Keratinocyte (primary cell): ENCODE results near the gene DPM3. TPM values are rescaled to one million over a fixed set of nuclear protein-coding genes. Genes with fewer than 3 reads are reported as not detected.
"Not testable (repeated sequence)": the region's sequence is repeated elsewhere in the genome, so short reads cannot be mapped to it uniquely, and the experiment has no call there.

Experiments used
- DNase-seq: peaks from one replicate; pipeline ENCODE4 v3.0.0-alpha.2; 2011; ENCODE audit warnings: low read depth, missing footprints, low spot score
- FAIRE-seq: peaks from 2 replicates; lab custom pipeline; 2011; peaks lifted over from hg19 to GRCh38; lab: Jason Lieb, UNC
- H2AFZ ChIP-seq: 2 replicates; pipeline ENCODE4 v1.6.0; 2012; ENCODE audit warnings: low read length, control low read depth, inconsistent platforms; ENCODE audit not compliant: control insufficient read depth
- H3K27ac ChIP-seq: 2 replicates; pipeline ENCODE4 v1.5.1; 2011; ENCODE audit warnings: low read length; ENCODE audit not compliant: control insufficient read depth, insufficient read depth
- H3K27me3 ChIP-seq: 3 replicates; pipeline ENCODE4 v1.6.0; 2011; ENCODE audit warnings: low read length; ENCODE audit not compliant: control insufficient read depth, insufficient read depth; ENCODE audit errors: extremely low read depth
- H3K36me3 ChIP-seq, 2 experiments: 2 replicates in 1 of 2; 3 replicates in 1 of 2; pipeline ENCODE4 v1.5.1; 2011; ENCODE audit warnings: low read length in 2 of 2, mild to moderate bottlenecking in 1 of 2; ENCODE audit not compliant: control insufficient read depth in 2 of 2, insufficient read depth in 2 of 2; ENCODE audit errors: extremely low read depth in 1 of 2
- H3K4me1 ChIP-seq: 3 replicates; pipeline ENCODE4 v1.5.1; 2011; ENCODE audit warnings: low read length; ENCODE audit not compliant: control insufficient read depth, insufficient read depth; ENCODE audit errors: extremely low read depth
- H3K4me2 ChIP-seq: 3 replicates; pipeline ENCODE4 v1.6.0; 2011; ENCODE audit warnings: low read depth, low read length; ENCODE audit not compliant: control insufficient read depth, insufficient read depth; ENCODE audit errors: extremely low read depth
- H3K4me3 ChIP-seq, 3 experiments: fragments of 200-600 bp in 1 of 3; sonication (generic) in 1 of 3; 2 replicates in 2 of 3; 3 replicates in 1 of 3; pipeline ENCODE4 v1.5.1; 2011 to 2016; ENCODE audit warnings: low read length in 3 of 3, mild to moderate bottlenecking in 3 of 3, control low read depth in 2 of 3, inconsistent platforms in 1 of 3, low read depth in 1 of 3, mixed read lengths in 1 of 3, mixed run types in 1 of 3, moderate library complexity in 1 of 3; ENCODE audit not compliant: control insufficient read depth in 2 of 3, insufficient read depth in 2 of 3; ENCODE audit errors: extremely low read depth in 1 of 3
- H3K79me2 ChIP-seq: 2 replicates; pipeline ENCODE4 v1.6.0; 2012; ENCODE audit warnings: low read length; ENCODE audit not compliant: control insufficient read depth, insufficient read depth
- H3K9ac ChIP-seq: 3 replicates; pipeline ENCODE4 v1.6.0; 2011; ENCODE audit warnings: low read length; ENCODE audit not compliant: control insufficient read depth, insufficient read depth; ENCODE audit errors: extremely low read depth
- H3K9me1 ChIP-seq: 3 replicates; pipeline ENCODE4 v1.6.0; 2011; ENCODE audit warnings: low read length; ENCODE audit not compliant: control insufficient read depth, insufficient read depth; ENCODE audit errors: extremely low read depth
- H3K9me3 ChIP-seq: 2 replicates; pipeline ENCODE4 v1.5.1; 2012; ENCODE audit warnings: low read depth, low read length; ENCODE audit not compliant: control insufficient read depth
- H4K20me1 ChIP-seq: 3 replicates; pipeline ENCODE4 v1.6.0; 2011; ENCODE audit warnings: low read length; ENCODE audit not compliant: control insufficient read depth, insufficient read depth; ENCODE audit errors: extremely low read depth
- CTCF ChIP-seq, 3 experiments: IDR thresholded peaks in 1 of 3; conservative IDR thresholded peaks in 1 of 3; optimal IDR thresholded peaks in 1 of 3; 2 replicates in 2 of 3; 3 replicates in 1 of 3; pipeline versions ENCODE3 to v1.5.1; 2011; ENCODE audit warnings: low read length in 3 of 3, mild to moderate bottlenecking in 3 of 3, moderate library complexity in 2 of 3, control low read depth in 1 of 3, inconsistent platforms in 1 of 3; ENCODE audit not compliant: insufficient read depth in 2 of 3; ENCODE audit errors: extremely low read depth in 1 of 3
- EZH2 ChIP-seq: IDR thresholded peaks from one replicate; pipeline ENCODE4 v1.6.1; 2012; ENCODE audit warnings: inconsistent platforms, mild to moderate bottlenecking, low read length, moderate library complexity
- dilution Hi-C: fragments of 300-500 bp; cut with MboI; formaldehyde crosslinking; loops from one replicate; pipeline ENCODE4 v1.7.0; 2020; ENCODE audit warnings: low sequenced_read_pairs; ENCODE audit not compliant: extremely low pct_ligation_motif_present
- polyA plus RNA-seq, 5 experiments: library from polyadenylated mRNA; depleted of rRNA in 3 of 5; stranded (reverse) in 3 of 5; stranded (forward) in 1 of 5; unstranded in 1 of 5; fragments of >200 nt; gene quantifications; 1 replicate in 1 of 5; 2 replicates in 3 of 5; 3 replicates in 1 of 5; pipeline versions ENCODE4 v1.2.1 to v1.2.3, GENCODE V29; 2011 to 2012; ENCODE audit warnings: missing spikeins in 2 of 5, low read depth in 1 of 5, low replicate concordance in 1 of 5

The DPM3 gene
- polyA plus RNA-seq, 1 donor (not counting 4 experiments of a cell fraction or from before 2014, with no cell fraction given): 29.3 TPM

GRCh38 chr1:155121249-155121648, 19.1 kb downstream of the DPM3 start:
- Histone ChIP-seq H3K36me3 (no peaks in the 10 kb centered on the region), H4K20me1 (no peaks in the 10 kb centered on the region), H3K9me3 (no peaks in the 10 kb centered on the region), H3K4me3 (no peak overlapping the region), H3K27ac (no peak overlapping the region), H2AFZ (no peak overlapping the region), H3K27me3 (peaks cover 3% of the 10 kb centered on the region), H3K9me1 (peaks cover 3% of the 10 kb centered on the region), H3K4me2 (no peak overlapping the region), H3K79me2 (no peaks in the 10 kb centered on the region), H3K4me1 (peaks cover 26% of the 10 kb centered on the region), H3K9ac (no peak overlapping the region)
- dilution Hi-C loops: no loop called here
- no peak for FAIRE-seq
- no peak for TF ChIP-seq EZH2
- TF ChIP-seq CTCF (optimal IDR thresholded peaks at IDR 0.05 in 1 of 3, IDR thresholded peaks at IDR 0.05 in 1 of 3, conservative IDR thresholded peaks at IDR 0.05 in 1 of 3; ENCODE audit: extremely low read depth in 1 of 3, insufficient read depth in 2 of 3, low read length in 3 of 3): no peak
- DNase-seq: no peak

DNA sequence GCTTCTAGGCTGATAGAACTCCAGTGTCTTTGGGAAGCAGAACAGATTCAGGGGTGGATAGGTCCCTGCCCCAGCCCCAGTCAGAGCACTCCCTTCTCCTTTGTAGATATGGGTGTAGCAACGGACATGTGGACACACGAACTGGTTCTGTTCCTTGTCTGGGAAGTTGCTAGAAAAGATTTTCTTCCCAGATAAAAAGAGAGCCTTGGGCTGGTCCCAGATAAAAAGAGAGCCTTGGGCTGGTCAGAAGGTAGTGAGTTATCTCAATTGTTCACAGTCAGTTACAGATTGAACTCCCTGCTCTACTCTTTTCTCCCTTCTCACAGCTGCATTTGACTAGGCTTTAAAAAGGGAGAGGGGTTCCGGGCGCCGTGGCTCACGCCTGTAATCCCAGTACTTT, 20.1 kb downstream of the DPM3 start:
- no peak overlapping the region for H3K9ac ChIP-seq
- peaks cover 3% of the 10 kb centered on the region for H3K9me1 ChIP-seq

GRCh38 chr1:155118090-155118489, 22.2 kb downstream of the DPM3 start:
- H3K9me3 ChIP-seq, H3K4me2 ChIP-seq, FAIRE-seq, H3K79me2 ChIP-seq, H3K36me3 ChIP-seq, H3K27me3 ChIP-seq, H3K9ac ChIP-seq, H3K27ac ChIP-seq, H3K9me1 ChIP-seq, DNase-seq, H2AFZ ChIP-seq, dilution Hi-C loops, H4K20me1 ChIP-seq, H3K4me1 ChIP-seq, H3K4me3 ChIP-seq: not testable (repeated sequence)

More for the DNA sequence above, 20.1 kb downstream of the DPM3 start:
- Histone ChIP-seq H3K4me2 (no peak overlapping the region), H3K27ac (no peak overlapping the region), H3K4me3 (no peak overlapping the region), H3K79me2 (no peaks in the 10 kb centered on the region), H3K4me1 (peaks cover 16% of the 10 kb centered on the region), H3K36me3 (no peaks in the 10 kb centered on the region), H3K9me3 (no peaks in the 10 kb centered on the region), H2AFZ (no peak overlapping the region), H4K20me1 (no peaks in the 10 kb centered on the region), H3K27me3 (peaks cover 3% of the 10 kb centered on the region)
- DNase-seq (no peak), FAIRE-seq (no peak)
- dilution Hi-C loops: no loop called here
- TF ChIP-seq EZH2: no peak
- TF ChIP-seq CTCF (optimal IDR thresholded peaks at IDR 0.05 in 1 of 3, IDR thresholded peaks at IDR 0.05 in 1 of 3, conservative IDR thresholded peaks at IDR 0.05 in 1 of 3; ENCODE audit: extremely low read depth in 1 of 3, insufficient read depth in 2 of 3, low read length in 3 of 3): no peak
